Neural cell (in vitro differentiated cells): Measurements from ENCODE around the gene C1QTNF9. TPM values are rescaled to one million over a fixed set of nuclear protein-coding genes. Genes with fewer than 3 reads are reported as not detected.

Experiments used
- H2AFZ ChIP-seq: fragments of 200-600, 300-800 bp; sonication (generic), shearing (Covaris generic); 2 replicates; pipeline ENCODE4 v1.6.0; 2014; ENCODE audit warnings: low read depth, mild to moderate bottlenecking, antibody characterized with exemption, low read length, moderate library complexity
- H3F3A ChIP-seq: fragments of 200-600 bp; shearing (Covaris generic); 2 replicates; pipeline ENCODE4 v1.6.1; 2016; ENCODE audit warnings: mild to moderate bottlenecking, moderate library complexity, mixed read lengths, antibody characterized with exemption, low read length; ENCODE audit not compliant: insufficient read depth, poor library complexity, severe bottlenecking
- H3K27ac ChIP-seq: fragments of 200-600, 300-800 bp; sonication (generic), shearing (Covaris generic); 2 replicates; pipeline ENCODE4 v1.5.1; 2014; ENCODE audit warnings: mild to moderate bottlenecking, low read length, moderate library complexity
- H3K27me3 ChIP-seq: fragments of 300-800, 200-600 bp; sonication (generic), shearing (Covaris generic); 2 replicates; pipeline ENCODE4 v1.6.0; 2014; ENCODE audit warnings: mild to moderate bottlenecking, low read depth, low read length, moderate library complexity; ENCODE audit not compliant: insufficient read depth
- H3K36me3 ChIP-seq: fragments of 300-800, 200-600 bp; sonication (generic), shearing (Covaris generic); 2 replicates; pipeline ENCODE4 v1.5.1; 2014; ENCODE audit warnings: mild to moderate bottlenecking, antibody characterized with exemption, low read length, moderate library complexity; ENCODE audit not compliant: insufficient read depth
- H3K4me2 ChIP-seq: fragments of 300-800, 200-600 bp; sonication (generic), shearing (Covaris generic); 2 replicates; pipeline ENCODE4 v1.6.0; 2014; ENCODE audit warnings: mild to moderate bottlenecking, low read length
- H3K4me3 ChIP-seq: fragments of 300-800, 200-600 bp; sonication (generic), shearing (Covaris generic); 2 replicates; pipeline ENCODE4 v1.5.1; 2014; ENCODE audit warnings: mild to moderate bottlenecking, low read length, moderate library complexity
- H3K79me2 ChIP-seq: fragments of 200-600 bp; shearing (Covaris generic); replicated peaks from 2 replicates; pipeline ENCODE4 v1.6.0; 2014; ENCODE audit warnings: mild to moderate bottlenecking, low read length, moderate library complexity; ENCODE audit not compliant: insufficient read depth
- H3K9ac ChIP-seq: fragments of 300-800, 200-600 bp; sonication (generic), shearing (Covaris generic); 2 replicates; pipeline ENCODE4 v1.6.1; 2016; ENCODE audit warnings: mild to moderate bottlenecking, low read length, mixed read lengths
- H3K9me2 ChIP-seq: fragments of 200-600 bp; shearing (Covaris generic); 2 replicates; pipeline ENCODE4 v1.6.1; 2016; ENCODE audit warnings: mild to moderate bottlenecking, low read length, mixed read lengths; ENCODE audit not compliant: insufficient read depth
- H3K9me3 ChIP-seq: fragments of 200-600, 300-800 bp; sonication (generic), shearing (Covaris generic); 2 replicates; pipeline ENCODE4 v1.6.1; 2016; ENCODE audit warnings: mild to moderate bottlenecking, mixed run types, low read length, moderate library complexity, mixed read lengths
- H4K20me1 ChIP-seq: fragments of 200-600 bp; shearing (Covaris generic); 2 replicates; pipeline ENCODE4 v1.6.1; 2016; ENCODE audit warnings: mild to moderate bottlenecking, mixed run types; ENCODE audit not compliant: insufficient read depth
- CTCF ChIP-seq: fragments of 450-650 bp; IDR thresholded peaks from 2 replicates; pipeline ENCODE4 v1.5.1; 2014; ENCODE audit warnings: antibody characterized with exemption, mild to moderate bottlenecking, moderate library complexity; ENCODE audit not compliant: poor library complexity, severe bottlenecking
- EP300 ChIP-seq: fragments of 450-650 bp; conservative IDR thresholded peaks from 2 replicates; pipeline ENCODE4 v1.6.1; 2014; ENCODE audit warnings: antibody characterized with exemption, mild to moderate bottlenecking, moderate library complexity; ENCODE audit not compliant: poor library complexity, severe bottlenecking
- EZH2 ChIP-seq: fragments of 200-600, 300-800 bp; shearing (Covaris generic), sonication (generic); IDR thresholded peaks from 2 replicates; pipeline ENCODE4 v1.6.1; 2014; ENCODE audit warnings: antibody characterized with exemption, low read length, borderline replicate concordance, mild to moderate bottlenecking; ENCODE audit not compliant: insufficient read depth, poor library complexity, severe bottlenecking
- MXI1 ChIP-seq: fragments of 450-650 bp; conservative IDR thresholded peaks from 2 replicates; pipeline ENCODE4 v1.6.1; 2014; ENCODE audit warnings: antibody characterized with exemption, mild to moderate bottlenecking; ENCODE audit not compliant: poor library complexity, severe bottlenecking
- POLR2AphosphoS5 ChIP-seq: IDR thresholded peaks from 2 replicates; pipeline ENCODE4 v1.6.1; 2012
- RAD21 ChIP-seq: fragments of 450-650 bp; conservative IDR thresholded peaks from 2 replicates; pipeline ENCODE4 v1.6.1; 2014; ENCODE audit warnings: antibody characterized with exemption, mild to moderate bottlenecking, moderate library complexity
- SMC3 ChIP-seq: fragments of 450-650 bp; conservative IDR thresholded peaks from 2 replicates; pipeline ENCODE4 v1.6.1; 2014; ENCODE audit warnings: antibody characterized with exemption, mild to moderate bottlenecking, moderate library complexity; ENCODE audit not compliant: poor library complexity
- TAF1 ChIP-seq: IDR thresholded peaks from 2 replicates; pipeline ENCODE4 v1.6.1; 2012; ENCODE audit warnings: low read depth
- polyA plus RNA-seq: library from polyadenylated mRNA; depleted of rRNA; stranded (reverse); fragments of >200 nt; gene quantifications from 2 replicates; pipeline ENCODE4 v1.2.3, GENCODE V29; 2014
- TF ChIP-seq, protein P1 (sequence below): IDR thresholded peaks from 2 replicates; pipeline ENCODE4 v1.6.1; 2012; ENCODE audit warnings: borderline replicate concordance

The C1QTNF9 gene
- polyA plus RNA-seq, 1 donor from 2014 or later: not detected

GRCh38 chr13:24301434-24301833 is 7.9 kb upstream of the C1QTNF9 start:
- Histone ChIP-seq H3K36me3 (no peaks in the 10 kb centered on the region), H3K9me3 (no peaks in the 10 kb centered on the region), H3K4me2 (no peak overlapping the region), H3K9ac (no peak overlapping the region), H3K27ac (no peak overlapping the region), H3K9me2 (no peaks in the 10 kb centered on the region), H3K27me3 (no peaks in the 10 kb centered on the region), H3F3A (no peaks in the 10 kb centered on the region), H3K4me3 (no peak overlapping the region), H3K79me2 (no peaks in the 10 kb centered on the region), H2AFZ (no peak overlapping the region), H4K20me1 (no peaks in the 10 kb centered on the region)
- no peak for TF ChIP-seq EP300
- TF ChIP-seq MXI1: no peak
- no peak for TF ChIP-seq POLR2AphosphoS5
- TF ChIP-seq CTCF: no peak

- TF ChIP-seq CTCF: no peak
- Histone ChIP-seq H3F3A (no peaks in the 10 kb centered on the region), H3K79me2 (no peaks in the 10 kb centered on the region), H3K27me3 (no peaks in the 10 kb centered on the region), H3K4me2 (no peak overlapping the region), H3K9ac (no peak overlapping the region), H3K9me3 (no peaks in the 10 kb centered on the region), H3K9me2 (no peaks in the 10 kb centered on the region), H4K20me1 (no peaks in the 10 kb centered on the region), H3K4me3 (no peak overlapping the region), H3K36me3 (no peaks in the 10 kb centered on the region), H2AFZ (no peak overlapping the region), H3K27ac (no peak overlapping the region)
Observed at GRCh38 chr13:24301911-24302310, 7.5 kb upstream of the C1QTNF9 start.

DNA sequence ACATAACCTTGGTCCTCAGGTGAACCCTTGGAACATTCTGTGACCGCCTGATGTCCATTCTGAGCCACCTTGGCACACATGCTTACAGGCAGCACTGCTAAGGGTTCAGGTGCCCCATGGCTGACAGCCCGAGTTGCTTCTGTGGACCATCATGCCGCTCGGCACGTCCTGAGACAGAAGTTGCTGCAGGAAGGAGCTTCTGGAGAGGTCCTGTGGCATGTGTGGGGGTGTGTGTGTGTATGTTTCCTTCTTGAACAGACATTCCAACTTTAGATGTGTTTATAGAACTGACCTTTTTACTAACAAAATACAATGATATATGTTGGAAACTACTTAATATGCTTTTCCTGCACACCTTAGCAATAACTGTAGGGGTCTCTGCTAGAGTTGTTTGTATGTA is 4.8 kb upstream of the C1QTNF9 start:
- Histone ChIP-seq H2AFZ (no peak overlapping the region), H3K4me2 (no peak overlapping the region)

More for the DNA sequence above, 4.8 kb upstream of the C1QTNF9 start:
- no peak overlapping the region for H3K27ac ChIP-seq
- H3F3A ChIP-seq: no peaks in the 10 kb centered on the region
- H3K27me3 ChIP-seq: no peaks in the 10 kb centered on the region
- TF ChIP-seq RAD21 (no peak), EP300 (no peak), MXI1 (no peak), CTCF (no peak), TAF1 (no peak), POLR2AphosphoS5 (no peak), EZH2 (no peak), SMC3 (no peak)
- TF ChIP-seq, protein P1, sequence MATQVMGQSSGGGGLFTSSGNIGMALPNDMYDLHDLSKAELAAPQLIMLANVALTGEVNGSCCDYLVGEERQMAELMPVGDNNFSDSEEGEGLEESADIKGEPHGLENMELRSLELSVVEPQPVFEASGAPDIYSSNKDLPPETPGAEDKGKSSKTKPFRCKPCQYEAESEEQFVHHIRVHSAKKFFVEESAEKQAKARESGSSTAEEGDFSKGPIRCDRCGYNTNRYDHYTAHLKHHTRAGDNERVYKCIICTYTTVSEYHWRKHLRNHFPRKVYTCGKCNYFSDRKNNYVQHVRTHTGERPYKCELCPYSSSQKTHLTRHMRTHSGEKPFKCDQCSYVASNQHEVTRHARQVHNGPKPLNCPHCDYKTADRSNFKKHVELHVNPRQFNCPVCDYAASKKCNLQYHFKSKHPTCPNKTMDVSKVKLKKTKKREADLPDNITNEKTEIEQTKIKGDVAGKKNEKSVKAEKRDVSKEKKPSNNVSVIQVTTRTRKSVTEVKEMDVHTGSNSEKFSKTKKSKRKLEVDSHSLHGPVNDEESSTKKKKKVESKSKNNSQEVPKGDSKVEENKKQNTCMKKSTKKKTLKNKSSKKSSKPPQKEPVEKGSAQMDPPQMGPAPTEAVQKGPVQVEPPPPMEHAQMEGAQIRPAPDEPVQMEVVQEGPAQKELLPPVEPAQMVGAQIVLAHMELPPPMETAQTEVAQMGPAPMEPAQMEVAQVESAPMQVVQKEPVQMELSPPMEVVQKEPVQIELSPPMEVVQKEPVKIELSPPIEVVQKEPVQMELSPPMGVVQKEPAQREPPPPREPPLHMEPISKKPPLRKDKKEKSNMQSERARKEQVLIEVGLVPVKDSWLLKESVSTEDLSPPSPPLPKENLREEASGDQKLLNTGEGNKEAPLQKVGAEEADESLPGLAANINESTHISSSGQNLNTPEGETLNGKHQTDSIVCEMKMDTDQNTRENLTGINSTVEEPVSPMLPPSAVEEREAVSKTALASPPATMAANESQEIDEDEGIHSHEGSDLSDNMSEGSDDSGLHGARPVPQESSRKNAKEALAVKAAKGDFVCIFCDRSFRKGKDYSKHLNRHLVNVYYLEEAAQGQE: no peak
- no peaks in the 10 kb centered on the region for H3K36me3 ChIP-seq
- H3K4me3 ChIP-seq: no peak overlapping the region
- no peaks in the 10 kb centered on the region for H3K9me2 ChIP-seq
- H3K9ac ChIP-seq: no peak overlapping the region
- no peaks in the 10 kb centered on the region for H3K79me2 ChIP-seq
- no peaks in the 10 kb centered on the region for H4K20me1 ChIP-seq
- H3K9me3 ChIP-seq: no peaks in the 10 kb centered on the region
